ENCODE measurements around the gene PHLDA3. TPM values are rescaled to one million over a fixed set of nuclear protein-coding genes. Genes with fewer than 3 reads are reported as not detected.

The PHLDA3 gene
- total RNA-seq, 1 experiment from 2014 or later = 22.1 TPM

GRCh38 chr1:201502511-201502857, 33.5 kb upstream of the PHLDA3 start:
- Histone ChIP-seq H3K36me3 (ENCODE audit: control insufficient read depth in 1 of 2, insufficient read depth in 2 of 2, low read length in 2 of 2) (no peaks in the 10 kb centered on the region), H3K27me3 (ENCODE audit: insufficient read depth, low read length) (no peaks in the 10 kb centered on the region), H3K79me2 (ENCODE audit: insufficient read depth, low read length) (peaks cover 6% of the 10 kb centered on the region; the same call in 1 of the 2 replicates), H3K9me2 (ENCODE audit: insufficient read depth) (no peaks in the 10 kb centered on the region), H3K9me3 (ENCODE audit: control insufficient read depth in 1 of 2, insufficient read depth in 1 of 2, low read depth in 1 of 2, low read length in 2 of 2) (no peaks in the 10 kb centered on the region), H3K4me3 (replicated peaks in 1 of 2; ENCODE audit: low read depth in 1 of 2, low read length in 2 of 2) (no peak overlapping the region), H3K4me2 (ENCODE audit: low read length) (no peak overlapping the region), H2AFZ (ENCODE audit: low read depth, low read length, poor library complexity, severe bottlenecking) (no peak overlapping the region), H3K9ac (ENCODE audit: low read length) (no peak overlapping the region), H3K4me1 (ENCODE audit: control insufficient read depth in 1 of 2, insufficient read depth in 2 of 2, low read length in 2 of 2) (peaks cover 6 to 20% of the 10 kb centered on the region in 2 experiments), H4K20me1 (ENCODE audit: insufficient read depth) (no peaks in the 10 kb centered on the region), H3K27ac (ENCODE audit: low read depth, low read length) (no peak overlapping the region)
- RAD21 ChIA-PET (ENCODE audit: low non-redundant PET in 1 of 2, low total read pairs in 2 of 2, uncharacterized antibody in 2 of 2, unreplicated experiment in 2 of 2) = no interaction called here
- BruUV-seq (replicated peaks) = no TSS peak
- TF ChIP-seq CBX3 (IDR thresholded peaks at IDR 0.05; ENCODE audit: low read depth) (no peak), EGR1 (IDR thresholded peaks at IDR 0.05; ENCODE audit: low read depth) (no peak), CEBPB (IDR thresholded peaks at IDR 0.05; ENCODE audit: low read depth) (no peak), YY1 (IDR thresholded peaks at IDR 0.05; ENCODE audit: extremely low read depth, insufficient replicate concordance, low read depth, low read length) (no peak), FOSL1 (IDR thresholded peaks at IDR 0.05; ENCODE audit: low read depth) (no peak), ZBTB33 (IDR thresholded peaks at IDR 0.05; ENCODE audit: extremely low read depth, insufficient replicate concordance, low read length) (no peak), ZNF274 (IDR thresholded peaks at IDR 0.05; ENCODE audit: low read depth, low read length) (no peak), MAX (IDR thresholded peaks at IDR 0.05) (no peak)
- ATAC-seq (no peak), DNase-seq (ENCODE audit: low read depth, low spot score) (no peak)
- POLR2A ChIA-PET = no interaction called here
- intact Hi-C loops (cut with micrococcal nuclease) = no loop called here
- CTCF ChIA-PET = interaction anchor here (1.9 to 3.3 kb wide), 3 partner anchors 10 to 21 kb away, joined by 6 to 23 read pairs (median 14); no protein-coding TSS in a partner anchor
